GM23338 (cell line): ENCODE results near the gene PROC. TPM values are rescaled to one million over a fixed set of nuclear protein-coding genes. Genes with fewer than 3 reads are reported as not detected.

ENCODE experiments used
- ATAC-seq: fragments of 200-7000 bp; cut with Tn5 transposase; 3 replicates; pipeline ENCODE4 v1.9.1; 2020
- DNase-seq: peaks from one replicate; pipeline ENCODE4 v3.0.0-alpha.2; 2015; ENCODE audit warnings: low spot score
- H2AFZ ChIP-seq: fragments of 200-600 bp; sonication (generic); 2 replicates; pipeline ENCODE4 v1.8.0; 2016; ENCODE audit warnings: antibody characterized with exemption, mild to moderate bottlenecking, moderate library complexity
- H3F3A ChIP-seq: fragments of 200-600 bp; sonication (generic); replicated peaks from 2 replicates; pipeline ENCODE4 v1.8.0; 2017; ENCODE audit warnings: antibody characterized with exemption, mixed run types, low read depth
- H3K27ac ChIP-seq: fragments of 200-600 bp; sonication (generic); 2 replicates; pipeline ENCODE4 v1.6.1; 2016; ENCODE audit warnings: low read depth
- H3K27me3 ChIP-seq: fragments of 200-600 bp; sonication (generic); 2 replicates; pipeline ENCODE4 v1.8.0; 2016; ENCODE audit warnings: mild to moderate bottlenecking, mixed run types, moderate library complexity; ENCODE audit not compliant: insufficient read depth
- H3K36me3 ChIP-seq: fragments of 200-600 bp; sonication (generic); 2 replicates; pipeline ENCODE4 v1.8.0; 2016; ENCODE audit warnings: mild to moderate bottlenecking; ENCODE audit not compliant: insufficient read depth
- H3K4me1 ChIP-seq: fragments of 200-600 bp; sonication (generic); 2 replicates; pipeline ENCODE4 v1.8.0; 2016; ENCODE audit warnings: mild to moderate bottlenecking, moderate library complexity; ENCODE audit not compliant: insufficient read depth
- H3K4me2 ChIP-seq: fragments of 200-600 bp; sonication (generic); 2 replicates; pipeline ENCODE4 v1.7.1; 2017; ENCODE audit warnings: mixed run types
- H3K4me3 ChIP-seq: fragments of 200-600 bp; sonication (generic); 2 replicates; pipeline ENCODE4 v1.6.1; 2016; ENCODE audit warnings: mixed run types
- H3K79me2 ChIP-seq: fragments of 200-600 bp; sonication (generic); replicated peaks from 2 replicates; pipeline ENCODE4 v1.8.0; 2017; ENCODE audit warnings: mild to moderate bottlenecking; ENCODE audit not compliant: insufficient read depth
- H3K9me2 ChIP-seq: fragments of 200-600 bp; sonication (generic); 2 replicates; pipeline ENCODE4 v1.8.0; 2017; ENCODE audit not compliant: insufficient read depth
- H4K20me1 ChIP-seq: fragments of 200-600 bp; sonication (generic); replicated peaks from 2 replicates; pipeline ENCODE4 v1.8.0; 2017; ENCODE audit warnings: mild to moderate bottlenecking; ENCODE audit not compliant: insufficient read depth
- H3K27ac Mint-ChIP-seq: 2 replicates; pipeline ENCODE4 v1.8.0; 2020; ENCODE audit warnings: inconsistent platforms, mild to moderate bottlenecking, moderate library complexity, mixed read lengths
- H3K27me3 Mint-ChIP-seq: 3 replicates; pipeline ENCODE4 v1.8.0; 2022; ENCODE audit warnings: low read depth, mild to moderate bottlenecking, moderate library complexity, mixed read lengths, inconsistent platforms; ENCODE audit not compliant: insufficient read depth, poor library complexity
- H3K36me3 Mint-ChIP-seq: 3 replicates; pipeline ENCODE4 v1.8.0; 2021; ENCODE audit warnings: low read depth, mild to moderate bottlenecking, inconsistent platforms, moderate library complexity, mixed read lengths
- H3K4me1 Mint-ChIP-seq: 3 replicates; pipeline ENCODE4 v1.8.0; 2020; ENCODE audit warnings: mild to moderate bottlenecking, inconsistent platforms, mixed read lengths
- H3K4me3 Mint-ChIP-seq: 3 replicates; pipeline ENCODE4 v1.8.0; 2021; ENCODE audit warnings: moderate library complexity, mild to moderate bottlenecking, inconsistent platforms, mixed read lengths
- H3K9me3 Mint-ChIP-seq: 3 replicates; pipeline ENCODE4 v1.8.0; 2020; ENCODE audit warnings: moderate library complexity, mild to moderate bottlenecking, inconsistent platforms, mixed read lengths
- CREB1 ChIP-seq: fragments of 250-450 bp; sonication (Bioruptor Pico); IDR thresholded peaks from 2 replicates; pipeline ENCODE4 v1.5.0; 2020; ENCODE audit warnings: low read depth, mild to moderate bottlenecking, moderate library complexity
- CTCF ChIP-seq, 2 experiments: fragments of 200-600 bp in 1 of 2; sonication (generic) in 1 of 2; conservative IDR thresholded peaks; 2 replicates each; pipeline versions ENCODE4 v1.5.1 to v1.6.1; 2016 to 2017; ENCODE audit warnings: antibody characterized with exemption in 2 of 2, low read depth in 2 of 2, mild to moderate bottlenecking in 2 of 2, moderate library complexity in 1 of 2
- ETS1 ChIP-seq: IDR thresholded peaks from 2 replicates; pipeline ENCODE4 v1.6.1; 2016; ENCODE audit warnings: antibody characterized with exemption
- EZH2 ChIP-seq: fragments of 200-600 bp; sonication (generic); IDR thresholded peaks from one replicate; pipeline ENCODE4 v1.8.0; 2017; ENCODE audit warnings: antibody characterized with exemption, mild to moderate bottlenecking, low read depth; ENCODE audit not compliant: unreplicated experiment
- EZH2phosphoT487 ChIP-seq: fragments of 200-600 bp; sonication (generic); IDR thresholded peaks from one replicate; pipeline ENCODE4 v1.8.1; 2018; ENCODE audit warnings: antibody characterized with exemption; ENCODE audit not compliant: unreplicated experiment
- JUNB ChIP-seq: IDR thresholded peaks from one replicate; pipeline ENCODE4 v1.6.1; 2016; ENCODE audit warnings: antibody characterized with exemption; ENCODE audit not compliant: unreplicated experiment
- NANOG ChIP-seq: IDR thresholded peaks from 2 replicates; pipeline ENCODE4 v1.6.1; 2016; ENCODE audit warnings: antibody characterized with exemption, borderline replicate concordance
- POLR2AphosphoS5 ChIP-seq: IDR thresholded peaks from 2 replicates; pipeline ENCODE4 v1.6.1; 2016; ENCODE audit warnings: antibody characterized with exemption, low read depth
- REST ChIP-seq: IDR thresholded peaks from one replicate; pipeline ENCODE4 v1.6.1; 2018; ENCODE audit warnings: antibody characterized with exemption; ENCODE audit not compliant: unreplicated experiment
- STAT1 ChIP-seq: IDR thresholded peaks from one replicate; pipeline ENCODE4 v1.6.1; 2016; ENCODE audit warnings: antibody characterized with exemption; ENCODE audit not compliant: unreplicated experiment
- ZNF114 ChIP-seq: fragments of 250-450 bp; sonication (Bioruptor Pico); IDR thresholded peaks from 2 replicates; pipeline ENCODE4 v1.5.0; 2020; ENCODE audit warnings: mild to moderate bottlenecking, moderate library complexity
- ZNF331 ChIP-seq: fragments of 250-450 bp; sonication (Bioruptor Pico); IDR thresholded peaks from 2 replicates; pipeline ENCODE4 v1.5.0; 2020; ENCODE audit warnings: low read depth, mild to moderate bottlenecking, moderate library complexity
- ZNF462 ChIP-seq: fragments of 250-450 bp; sonication (Bioruptor Pico); IDR thresholded peaks from 2 replicates; pipeline ENCODE4 v1.5.0; 2020; ENCODE audit warnings: mild to moderate bottlenecking, moderate library complexity
- polyA plus RNA-seq: library from polyadenylated mRNA; unstranded; fragments of >200 nt; fragmentation: Nextera tagmentation; extraction: Ambion mirVana; gene quantifications from 2 replicates; pipeline ENCODE4 v1.2.1, GENCODE V29; 2016
- total RNA-seq: library from RNA; depleted of rRNA; stranded (reverse); fragments of >200 nt; shearing (Covaris generic); gene quantifications from 2 replicates; pipeline ENCODE4 v1.2.3, GENCODE V29; 2014

Gene PROC
- total and polyA plus RNA-seq, 2 experiments from 2014 or later = 1.7 to 2.4 TPM

- Histone ChIP-seq H3F3A (peaks cover 7% of the 10 kb centered on the region; the same call in 1 of the 2 replicates), H3K9me2 (no peaks in the 10 kb centered on the region), H3K36me3 (no peaks in the 10 kb centered on the region), H4K20me1 (no peaks in the 10 kb centered on the region), H3K4me3 (no peak overlapping the region), H3K27me3 (no peaks in the 10 kb centered on the region), H3K4me1 (peaks cover 30% of the 10 kb centered on the region), H3K4me2 (peak overlapping the region; percentile 37), H3K27ac (0 out of 2 replicates have a peak overlapping the region, but pooled peaks have one; percentile 43), H3K79me2 (no peaks in the 10 kb centered on the region), H2AFZ (no peak overlapping the region)
- Mint-ChIP-seq H3K9me3 (no peaks in the 10 kb centered on the region), H3K4me3 (no peak overlapping the region; the same call in 2 of the 3 replicates), H3K4me1 (peaks cover 35% of the 10 kb centered on the region), H3K27me3 (peaks cover 5% of the 10 kb centered on the region), H3K36me3 (no peaks in the 10 kb centered on the region; the same call in 2 of the 3 replicates), H3K27ac (0 out of 2 replicates have a peak overlapping the region, but pooled peaks have one; percentile 51)
- TF ChIP-seq NANOG (no peak), ETS1 (no peak), EZH2phosphoT487 (no peak), ZNF114 (CRISPR knock-in tag) (no peak), ZNF462 (CRISPR knock-in tag) (no peak), POLR2AphosphoS5 (no peak), ZNF331 (CRISPR knock-in tag) (no peak), REST (no peak), STAT1 (no peak), EZH2 (no peak), CTCF (conservative IDR thresholded peaks at IDR 0.05; ENCODE audit: low read depth in 2 of 2) (no peak), JUNB (no peak), CREB1 (no peak)
- no peak for ATAC-seq
- no peak for DNase-seq
These were observed 36.7 kb downstream of the PROC start for GRCh38 chr2:127454595-127455565.
